ENCODE data around the gene TMEM41A. TPM values are rescaled to one million over a fixed set of nuclear protein-coding genes. Genes with fewer than 3 reads are reported as not detected.

Gene TMEM41A
- total RNA-seq, 1 experiment from 2014 or later = 37.2 TPM

DNA sequence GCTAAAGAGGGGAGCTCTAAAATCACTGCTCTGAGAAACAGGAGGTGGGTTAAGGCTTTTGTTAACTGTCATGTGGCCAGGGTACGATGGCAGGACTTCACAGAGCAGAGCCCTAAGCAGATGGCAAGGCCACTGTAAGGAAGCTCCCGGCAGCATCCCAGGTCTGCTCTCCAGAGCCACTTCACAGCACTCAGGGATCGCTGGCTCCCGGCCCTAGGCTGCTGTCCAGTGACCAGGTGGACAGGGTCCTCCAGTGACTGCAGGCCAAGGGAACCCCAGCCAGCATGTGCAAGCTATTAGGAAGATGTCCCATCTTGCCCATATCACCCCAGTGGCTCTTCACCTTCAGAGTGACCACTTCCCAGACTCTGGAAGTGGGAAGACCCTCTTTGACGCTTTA lies 10.4 kb downstream of the TMEM41A start:
- no peak for DNase-seq
- Histone ChIP-seq H3F3A (ENCODE audit: insufficient read depth, low read depth) (peaks cover 14% of the 10 kb centered on the region; the same call in 1 of the 2 replicates), H3K9me2 (ENCODE audit: insufficient read depth) (no peaks in the 10 kb centered on the region), H3K27me3 (ENCODE audit: insufficient read depth, low read depth) (no peaks in the 10 kb centered on the region), H3K4me3 (no peak overlapping the region), H2AFZ (no peak overlapping the region), H3K4me1 (replicated peaks; ENCODE audit: insufficient read depth) (no peaks in the 10 kb centered on the region), H4K20me1 (ENCODE audit: insufficient read depth) (no peaks in the 10 kb centered on the region), H3K9me3 (ENCODE audit: insufficient read depth, low read depth) (no peaks in the 10 kb centered on the region), H3K79me2 (ENCODE audit: low read depth) (no peaks in the 10 kb centered on the region), H3K36me3 (ENCODE audit: low read depth) (peaks cover 35% of the 10 kb centered on the region; the same call in 1 of the 2 replicates), H3K4me2 (no peak overlapping the region), H3K27ac (no peak overlapping the region)
- intact Hi-C loops (cut with micrococcal nuclease; ENCODE audit: unreplicated experiment) = no loop called here
- ChIA-PET CTCF (interaction anchor here (0.6 kb wide), 1 partner anchor 72 kb away, joined by 3 read pairs; no protein-coding TSS in a partner anchor), POLR2A (ENCODE audit: unreplicated experiment) (interaction anchor here (0.6 kb wide), 1 partner anchor 939 kb away, joined by 3 read pairs; no protein-coding TSS in a partner anchor)
- no TSS peak for BruUV-seq (replicated peaks)
- no peak for TF ChIP-seq CTCF (conservative IDR thresholded peaks at IDR 0.05)
- TF ChIP-seq EZH2 (IDR thresholded peaks at IDR 0.05; ENCODE audit: low read depth) = no peak

- CTCF ChIA-PET = no interaction called here
- H3K27me3 ChIP-seq (ENCODE audit: insufficient read depth, low read depth) = no peaks in the 10 kb centered on the region
- POLR2A ChIA-PET (ENCODE audit: unreplicated experiment) = no interaction called here
- H3K9me2 ChIP-seq (ENCODE audit: insufficient read depth) = no peaks in the 10 kb centered on the region
- no peak for DNase-seq
- no peaks in the 10 kb centered on the region for H3K9me3 ChIP-seq (ENCODE audit: insufficient read depth, low read depth)
- peaks cover 12% of the 10 kb centered on the region; the same call in 1 of the 2 replicates for H3F3A ChIP-seq (ENCODE audit: insufficient read depth, low read depth)
- peaks cover 28% of the 10 kb centered on the region; the same call in 1 of the 2 replicates for H3K36me3 ChIP-seq (ENCODE audit: low read depth)
- H3K4me2 ChIP-seq = no peak overlapping the region
- no peak overlapping the region for H3K27ac ChIP-seq
- no peaks in the 10 kb centered on the region for H3K4me1 ChIP-seq (replicated peaks; ENCODE audit: insufficient read depth)
- no peak overlapping the region for H2AFZ ChIP-seq
- intact Hi-C loops (cut with micrococcal nuclease; ENCODE audit: unreplicated experiment) = no loop called here
- H3K4me3 ChIP-seq = no peak overlapping the region
- BruUV-seq (replicated peaks) = no TSS peak
- TF ChIP-seq EZH2 (IDR thresholded peaks at IDR 0.05; ENCODE audit: low read depth) (no peak), CTCF (conservative IDR thresholded peaks at IDR 0.05) (no peak)
- no peaks in the 10 kb centered on the region for H3K79me2 ChIP-seq (ENCODE audit: low read depth)
- no peaks in the 10 kb centered on the region for H4K20me1 ChIP-seq (ENCODE audit: insufficient read depth)
Observed at GRCh38 chr3:185486394-185486793, 12.4 kb downstream of the TMEM41A start.

DNA sequence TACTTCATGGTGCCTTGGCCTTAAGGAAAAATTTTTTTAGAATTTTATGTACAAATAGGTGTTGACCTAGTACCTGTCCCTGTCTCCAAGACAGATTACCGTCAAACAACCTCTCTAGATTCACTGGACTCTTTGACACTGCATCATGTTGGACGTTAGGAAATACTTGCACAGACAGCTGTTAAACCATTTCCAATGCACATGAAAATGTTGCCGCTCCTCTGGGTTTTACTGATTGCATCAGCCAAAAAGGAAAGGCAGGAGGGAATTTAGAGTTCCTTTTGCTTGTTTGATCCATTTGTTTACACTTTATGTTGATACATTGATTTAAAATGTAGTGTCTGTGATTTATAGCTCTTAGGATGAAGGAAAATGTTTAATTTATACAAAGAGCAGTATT lies 14.5 kb downstream of the TMEM41A start:
- intact Hi-C loops (cut with micrococcal nuclease; ENCODE audit: unreplicated experiment) = no loop called here
- no peak overlapping the region for H2AFZ ChIP-seq
- no peak overlapping the region for H3K4me2 ChIP-seq
- H3K9me2 ChIP-seq (ENCODE audit: insufficient read depth) = no peaks in the 10 kb centered on the region
- no peaks in the 10 kb centered on the region for H3K79me2 ChIP-seq (ENCODE audit: low read depth)
- no peak overlapping the region for H3K27ac ChIP-seq
- no peaks in the 10 kb centered on the region for H3K4me1 ChIP-seq (replicated peaks; ENCODE audit: insufficient read depth)
- POLR2A ChIA-PET (ENCODE audit: unreplicated experiment) = interaction anchor here (0.8 kb wide), 1 partner anchor 78 kb away, joined by 4 read pairs; no protein-coding TSS in a partner anchor
- H4K20me1 ChIP-seq (ENCODE audit: insufficient read depth) = no peaks in the 10 kb centered on the region
- peaks cover 3% of the 10 kb centered on the region; the same call in 1 of the 2 replicates for H3F3A ChIP-seq (ENCODE audit: insufficient read depth, low read depth)
- H3K4me3 ChIP-seq = no peak overlapping the region
- peaks cover 12% of the 10 kb centered on the region; the same call in 1 of the 2 replicates for H3K36me3 ChIP-seq (ENCODE audit: low read depth)
- TF ChIP-seq EZH2 (IDR thresholded peaks at IDR 0.05; ENCODE audit: low read depth) (no peak), CTCF (conservative IDR thresholded peaks at IDR 0.05) (no peak)
- BruUV-seq (replicated peaks) = no TSS peak
- CTCF ChIA-PET = no interaction called here
- no peaks in the 10 kb centered on the region for H3K27me3 ChIP-seq (ENCODE audit: insufficient read depth, low read depth)
- no peaks in the 10 kb centered on the region for H3K9me3 ChIP-seq (ENCODE audit: insufficient read depth, low read depth)
- no peak for DNase-seq

All from PC-9 (cell line).